NCI-H1930 (cell line): ENCODE data around the gene GLO1.

Experiments
- DNase-seq, 2 experiments: peaks; one replicate each; lab custom pipeline; 2025; lab: John Stamatoyannopoulos, UW

The GLO1 gene

GRCh38 chr6:38671885-38672467, 31.0 kb downstream of the GLO1 start:
- DNase-seq = peak in 1 of 2 experiments; percentile 33

DNA sequence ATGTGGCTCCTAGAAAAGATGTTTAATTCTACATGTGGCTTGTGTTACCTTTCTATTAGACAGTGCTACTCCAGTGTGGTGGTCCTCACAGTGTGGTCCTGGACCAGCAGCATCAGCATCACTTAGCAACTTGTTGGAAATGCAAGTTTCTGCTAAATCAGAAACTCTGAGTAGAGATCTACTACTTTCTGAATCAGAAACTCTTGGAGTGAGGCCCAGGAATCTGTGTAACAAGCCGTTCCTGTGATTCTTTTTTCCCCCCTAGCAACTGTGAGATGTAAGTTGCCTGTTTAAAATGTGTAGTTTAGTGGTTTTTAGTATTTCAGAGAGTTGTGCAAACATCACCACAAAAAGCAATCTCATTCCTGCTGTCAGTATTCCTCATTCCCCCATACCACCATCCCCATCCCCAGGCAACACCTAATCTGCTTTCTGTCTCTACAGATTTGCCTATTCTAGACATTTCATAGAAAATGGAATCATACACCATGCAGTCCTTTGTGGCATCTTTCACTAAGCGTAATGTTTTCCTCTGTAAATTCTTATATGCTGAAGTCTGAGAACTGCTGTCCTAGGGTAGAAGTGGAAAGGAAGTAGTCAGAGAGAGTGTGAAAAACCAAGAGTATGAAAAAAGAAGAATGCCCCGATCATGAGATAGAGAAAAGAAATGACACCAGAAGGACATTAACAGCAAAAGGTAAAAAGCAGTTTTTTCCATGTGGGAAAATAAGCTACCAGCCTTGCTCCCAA, 44.4 kb downstream of the GLO1 start:
- DNase-seq = no peak

- no peak for DNase-seq
Measured at GRCh38 chr6:38656896-38657295, 46.0 kb downstream of the GLO1 start.

GRCh38 chr6:38654263-38654662, 48.7 kb downstream of the GLO1 start:
- DNase-seq = no peak

DNA sequence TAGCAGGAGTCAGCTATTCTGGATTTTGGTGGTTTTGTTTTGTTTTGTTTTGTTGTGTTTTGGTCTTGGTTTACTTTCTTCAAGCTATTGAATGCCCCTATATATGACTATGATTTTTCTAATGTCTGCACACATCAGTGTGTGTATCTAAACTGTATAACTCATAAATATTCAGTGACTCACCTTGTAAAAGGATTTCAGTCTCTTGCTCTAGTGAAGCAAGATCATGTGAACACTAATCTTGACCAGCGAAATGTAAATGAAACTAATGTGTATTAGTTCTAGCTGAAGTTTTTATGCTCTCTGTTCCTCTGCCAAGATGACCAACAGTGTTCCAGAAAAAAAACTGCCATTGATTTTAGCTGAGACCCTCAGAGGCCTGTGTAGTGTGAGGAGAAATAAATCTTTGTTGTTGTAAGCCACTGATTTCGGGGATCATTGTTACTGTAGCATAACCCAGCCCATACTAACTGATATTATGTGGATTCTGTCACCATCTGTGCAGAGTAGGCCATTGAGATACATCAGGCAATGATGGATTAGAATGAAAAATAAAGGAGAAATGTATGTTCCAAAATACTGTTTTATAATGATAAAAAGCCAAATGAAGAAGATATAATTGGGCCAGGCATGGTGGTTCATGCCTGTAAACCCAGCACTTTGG, 51.7 kb downstream of the GLO1 start:
- no peak for DNase-seq

GRCh38 chr6:38650207-38650752, 52.7 kb downstream of the GLO1 start:
- no peak for DNase-seq

DNA sequence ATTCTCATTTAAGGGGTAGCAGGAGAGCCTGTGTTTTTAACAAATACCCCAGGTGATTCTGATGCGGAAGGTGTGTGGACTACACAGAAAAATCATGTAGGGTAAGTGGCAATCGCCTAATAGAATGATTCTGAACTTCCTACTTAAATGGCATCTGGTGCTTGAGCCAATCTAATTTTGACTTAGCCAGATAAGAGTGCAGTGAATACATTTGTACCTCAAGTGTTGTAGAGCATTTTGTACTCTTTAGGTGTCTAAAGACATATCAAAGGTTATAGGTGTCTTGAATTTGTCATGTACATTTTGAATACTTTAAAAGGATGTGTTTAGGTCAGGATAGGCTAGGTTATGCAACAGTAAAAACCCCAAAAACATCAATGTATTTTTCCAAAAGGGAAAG, 53.2 kb downstream of the GLO1 start:
- no peak for DNase-seq

GRCh38 chr6:38648629-38649028, 54.3 kb downstream of the GLO1 start:
- no peak for DNase-seq

DNA sequence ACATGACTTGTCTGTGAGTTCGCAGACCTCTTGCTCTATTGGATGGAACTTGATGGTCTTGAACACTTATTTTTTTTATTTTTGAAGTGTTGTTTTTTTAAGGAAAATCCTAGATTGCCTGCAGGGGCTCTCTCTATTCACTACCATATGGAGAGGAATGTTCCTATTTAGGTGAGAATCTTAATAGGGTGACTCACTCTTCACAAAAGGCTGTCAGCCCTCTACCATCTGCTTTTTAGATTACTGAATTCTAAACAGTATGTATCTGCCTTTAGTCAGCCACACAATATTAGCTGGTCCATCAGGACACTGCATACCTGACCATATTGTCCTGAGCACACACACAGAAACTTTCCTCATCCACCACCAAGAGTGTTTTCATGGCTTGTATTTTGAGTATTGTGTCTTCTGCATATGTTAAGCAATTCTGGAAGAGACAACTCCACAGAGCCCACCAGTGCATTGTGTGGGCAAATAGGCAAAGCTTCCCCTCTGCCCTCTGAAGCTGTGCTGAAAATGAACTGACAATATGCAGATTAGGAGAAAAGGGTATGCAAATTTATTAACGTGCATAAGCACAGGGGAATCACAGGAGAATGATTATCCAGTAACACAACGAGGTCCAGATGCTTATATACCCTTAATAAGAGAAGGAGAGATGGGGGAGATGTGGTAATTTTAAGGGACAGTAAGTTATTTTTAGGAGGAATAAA, 56.6 kb downstream of the GLO1 start:
- DNase-seq = no peak

DNA sequence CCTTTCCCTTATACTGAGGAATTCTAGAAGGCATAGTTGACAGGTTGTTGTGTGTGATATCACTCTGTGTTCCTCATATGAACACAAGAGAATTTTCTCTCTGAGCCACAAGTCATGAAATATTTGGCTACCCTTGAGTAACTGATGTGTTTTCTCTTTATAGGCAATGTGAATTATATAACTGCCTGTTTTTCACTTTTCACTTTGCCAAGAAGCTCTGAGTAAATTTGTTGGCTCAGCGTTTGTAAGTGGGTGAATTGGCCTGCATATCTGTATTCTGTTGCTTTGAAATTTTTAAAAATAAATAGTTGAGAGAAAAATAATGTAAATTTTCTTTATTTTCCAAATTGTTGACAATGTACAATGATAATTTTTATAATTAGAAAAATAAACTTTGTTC, 58.0 kb downstream of the GLO1 start:
- no peak for DNase-seq

GRCh38 chr6:38640216-38640909, 62.6 kb downstream of the GLO1 start:
- no peak for DNase-seq

DNA sequence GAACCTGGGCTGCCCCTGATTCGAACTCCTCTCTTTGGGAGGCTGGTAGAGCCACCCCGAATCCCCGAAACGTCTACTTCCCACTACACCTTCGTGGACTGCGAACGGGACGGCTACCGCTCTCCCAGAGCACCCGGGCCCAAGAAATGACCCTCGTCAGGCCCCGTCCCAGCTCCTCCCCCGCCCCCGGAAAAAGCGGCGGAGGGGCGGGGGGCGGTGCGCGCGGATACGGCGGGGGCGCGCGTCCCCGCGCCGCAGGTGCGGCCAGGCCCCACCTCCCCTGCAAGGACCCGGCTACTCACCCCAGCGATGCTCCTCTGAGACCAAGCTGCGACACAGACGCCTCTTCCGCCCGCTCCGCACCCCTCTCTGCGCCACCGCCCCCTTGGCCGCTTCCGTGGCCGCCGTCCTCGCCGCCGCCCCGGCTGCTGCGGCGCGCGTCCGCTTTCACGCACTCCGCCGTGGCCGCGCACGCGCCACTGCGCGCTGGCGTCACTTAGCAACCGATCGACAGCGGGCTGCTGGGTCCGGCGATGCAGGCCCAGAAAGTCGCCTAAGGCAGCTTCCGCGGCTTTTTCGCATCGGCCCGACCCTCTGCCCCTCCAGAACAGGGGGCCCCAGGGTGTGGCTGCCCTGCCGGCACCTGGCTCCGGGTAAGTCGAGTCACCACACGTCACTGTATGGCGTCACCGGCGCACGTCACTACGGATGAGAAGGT, 63.3 kb downstream of the GLO1 start, which contains the start of gene BTBD9:
Gene BTBD9, minus strand, starts transcription at position 432 of the 718 bp plus-strand sequence.
- DNase-seq = peak; percentile 69 to 83

- no peak for DNase-seq
Measured at GRCh38 chr6:38638941-38639497, 63.9 kb downstream of the GLO1 start.

DNA sequence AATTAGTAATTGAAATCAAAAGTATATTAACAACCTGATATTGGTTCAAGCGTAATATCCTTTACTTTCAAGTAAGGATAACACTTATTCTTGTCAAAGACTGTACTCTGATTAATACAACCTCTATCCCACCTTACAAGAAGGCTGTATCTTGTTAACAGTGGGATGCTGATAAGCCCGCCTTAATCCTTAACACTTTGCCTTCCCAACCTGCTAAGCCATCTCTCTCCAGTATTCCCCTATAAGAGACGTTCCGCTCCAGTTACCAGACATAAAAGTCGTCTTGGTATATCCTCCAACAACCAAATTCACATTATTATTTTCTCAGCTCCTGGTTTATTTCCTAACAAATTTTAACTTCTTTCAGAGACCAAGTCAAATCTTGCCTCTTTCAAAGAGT, 65.2 kb downstream of the GLO1 start:
- DNase-seq = no peak

GRCh38 chr6:38636027-38636426, 66.9 kb downstream of the GLO1 start:
- no peak for DNase-seq

- DNase-seq = no peak
Measured at GRCh38 chr6:38634518-38634917, 68.4 kb downstream of the GLO1 start.

- no peak for DNase-seq
Measured at GRCh38 chr6:38632490-38632889, 70.5 kb downstream of the GLO1 start.

- DNase-seq = no peak
Measured at GRCh38 chr6:38631186-38631783, 71.7 kb downstream of the GLO1 start.
